ENCODE data around the gene OCA2. TPM values are rescaled to one million over a fixed set of nuclear protein-coding genes. Genes with fewer than 3 reads are reported as not detected.

Gene OCA2
- total and polyA plus RNA-seq, 2 experiments from 2014 or later, result 0.49 to 0.63 TPM

GRCh38 chr15:28128031-28128430, 28.9 kb upstream of the OCA2 start:
- Histone ChIP-seq H3K4me1 (ENCODE audit: low read depth) (no peaks in the 10 kb centered on the region), H3K9me3 (ENCODE audit: low read depth) (no peaks in the 10 kb centered on the region), H3K36me3 (peaks cover 32% of the 10 kb centered on the region), H3K27me3 (no peaks in the 10 kb centered on the region), H3K27ac (no peak overlapping the region), H3K4me3 (no peak overlapping the region)
- TF ChIP-seq CTCF (IDR thresholded peaks at IDR 0.05; ENCODE audit: low read depth, low read length), result no peak
- DNase-seq (ENCODE audit: low read depth in 1 of 2, low spot score in 1 of 2), result no peak

GRCh38 chr15:28127036-28127435, 27.9 kb upstream of the OCA2 start:
- H3K27ac ChIP-seq, result no peak overlapping the region
- no peaks in the 10 kb centered on the region for H3K9me3 ChIP-seq (ENCODE audit: low read depth)
- H3K4me3 ChIP-seq, result no peak overlapping the region
- no peaks in the 10 kb centered on the region for H3K4me1 ChIP-seq (ENCODE audit: low read depth)
- peaks cover 36% of the 10 kb centered on the region for H3K36me3 ChIP-seq
- DNase-seq (ENCODE audit: low read depth in 1 of 2, low spot score in 1 of 2), result no peak
- TF ChIP-seq CTCF (IDR thresholded peaks at IDR 0.05; ENCODE audit: low read depth, low read length), result no peak
- no peaks in the 10 kb centered on the region for H3K27me3 ChIP-seq

- Histone ChIP-seq H3K36me3 (peaks cover 33% of the 10 kb centered on the region), H3K4me1 (ENCODE audit: low read depth) (no peaks in the 10 kb centered on the region), H3K27ac (no peak overlapping the region), H3K9me3 (ENCODE audit: low read depth) (no peaks in the 10 kb centered on the region), H3K27me3 (no peaks in the 10 kb centered on the region), H3K4me3 (no peak overlapping the region)
- peak; percentile 74 to 78 for DNase-seq (ENCODE audit: low read depth in 1 of 2, low spot score in 1 of 2)
- peak; percentile 62 for TF ChIP-seq CTCF (IDR thresholded peaks at IDR 0.05; ENCODE audit: low read depth, low read length)
These were observed 26.8 kb upstream of the OCA2 start for GRCh38 chr15:28125673-28126651.

- Histone ChIP-seq H3K27ac (no peak overlapping the region), H3K27me3 (no peaks in the 10 kb centered on the region), H3K9me3 (ENCODE audit: low read depth) (no peaks in the 10 kb centered on the region), H3K4me1 (ENCODE audit: low read depth) (no peaks in the 10 kb centered on the region), H3K4me3 (no peak overlapping the region), H3K36me3 (peaks cover 36% of the 10 kb centered on the region)
- TF ChIP-seq CTCF (IDR thresholded peaks at IDR 0.05; ENCODE audit: low read depth, low read length), result no peak
- no peak for DNase-seq (ENCODE audit: low read depth in 1 of 2, low spot score in 1 of 2)
These were observed 25.7 kb upstream of the OCA2 start for GRCh38 chr15:28124841-28125240.

GRCh38 chr15:28123408-28124023, 24.4 kb upstream of the OCA2 start:
- TF ChIP-seq CTCF (IDR thresholded peaks at IDR 0.05; ENCODE audit: low read depth, low read length), result peak; percentile 83
- Histone ChIP-seq H3K27me3 (no peaks in the 10 kb centered on the region), H3K27ac (no peak overlapping the region), H3K4me3 (no peak overlapping the region), H3K9me3 (ENCODE audit: low read depth) (no peaks in the 10 kb centered on the region), H3K4me1 (ENCODE audit: low read depth) (no peaks in the 10 kb centered on the region), H3K36me3 (peaks cover 41% of the 10 kb centered on the region)
- peak; percentile 79 to 88 for DNase-seq (ENCODE audit: low read depth in 1 of 2, low spot score in 1 of 2)

Data from cardiac muscle cell (in vitro differentiated cells and primary cell).